DMS153 treated with DMSO at 0.1 percent for 48 hours (cell line): Measurements from ENCODE around the gene CHEK2.
"Not testable (repeated sequence)": the region's sequence is repeated elsewhere in the genome, so short reads cannot be mapped to it uniquely, and the experiment has no call there.

Source experiments
- DNase-seq: peaks from one replicate; lab custom pipeline; 2025; ENCODE audit not compliant: unreplicated experiment; lab: John Stamatoyannopoulos, UW

Gene CHEK2

DNA sequence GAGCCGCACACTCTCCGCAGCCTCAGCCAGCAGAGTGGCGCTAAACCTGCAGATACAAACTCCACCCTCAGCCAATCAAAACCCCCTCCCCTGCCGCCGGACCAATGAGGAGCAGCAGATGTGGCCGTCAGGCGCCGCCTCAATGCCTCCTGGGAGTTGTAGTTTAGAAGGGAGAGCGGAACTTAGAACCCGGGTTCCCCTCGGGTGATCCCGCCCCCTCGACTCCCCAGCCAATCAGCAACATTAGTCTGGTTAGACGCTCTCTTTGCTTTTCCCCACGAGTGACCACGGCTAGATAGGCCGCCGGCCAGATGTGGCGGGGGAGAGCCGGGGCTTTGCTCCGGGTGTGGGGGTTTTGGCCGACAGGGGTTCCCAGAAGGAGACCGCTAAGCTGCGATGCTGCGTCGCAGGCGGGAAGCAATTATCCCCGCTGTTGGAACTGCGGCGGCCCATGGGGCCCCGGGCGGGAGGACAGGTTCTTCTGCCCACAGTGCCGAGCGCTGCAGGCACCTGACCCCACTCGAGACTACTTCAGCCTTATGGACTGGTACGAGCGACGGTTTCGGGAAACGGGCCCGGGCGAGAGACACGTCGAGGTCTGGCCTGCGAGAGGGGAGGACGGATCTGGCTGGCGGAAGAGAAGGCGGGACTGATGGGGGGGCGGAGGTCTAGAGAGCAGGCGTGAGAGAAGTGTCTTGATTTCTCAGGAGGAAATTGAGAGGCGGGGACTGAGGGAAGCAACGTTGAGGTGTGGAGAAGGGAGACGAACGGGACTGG, at the start of gene CHEK2, which contains the start of gene HSCB:
Gene CHEK2, minus strand, starts transcription at position 36 of the 777 bp plus-strand sequence. CDS start 7,099 bp downstream, outside the sequence.
Gene HSCB, plus strand, starts transcription at position 255 of the 777 bp plus-strand sequence. Its CDS starts 57 bp downstream, at position 312.
- peak; percentile 97 for DNase-seq

DNA sequence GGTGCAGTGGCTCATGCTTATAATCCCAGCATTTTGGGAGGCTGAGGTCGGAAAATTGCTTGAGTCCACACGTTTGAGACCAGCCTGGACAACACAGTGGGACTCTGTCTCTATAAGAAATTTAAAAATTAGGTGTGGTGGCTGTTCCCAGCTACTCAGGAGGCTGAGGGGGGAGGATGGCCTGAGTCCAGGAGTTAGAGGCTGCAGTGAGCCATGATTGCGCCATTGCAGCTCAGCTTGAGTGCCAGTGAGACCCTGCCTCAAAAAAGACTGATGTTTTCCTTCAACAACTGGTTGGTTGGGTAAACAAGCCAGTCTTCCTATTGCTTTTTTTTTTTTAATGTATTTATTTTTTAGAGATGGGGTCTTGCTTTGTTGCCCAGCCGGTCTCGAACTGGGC, 49.5 kb upstream of the CHEK2 start:
- no peak for DNase-seq

DNA sequence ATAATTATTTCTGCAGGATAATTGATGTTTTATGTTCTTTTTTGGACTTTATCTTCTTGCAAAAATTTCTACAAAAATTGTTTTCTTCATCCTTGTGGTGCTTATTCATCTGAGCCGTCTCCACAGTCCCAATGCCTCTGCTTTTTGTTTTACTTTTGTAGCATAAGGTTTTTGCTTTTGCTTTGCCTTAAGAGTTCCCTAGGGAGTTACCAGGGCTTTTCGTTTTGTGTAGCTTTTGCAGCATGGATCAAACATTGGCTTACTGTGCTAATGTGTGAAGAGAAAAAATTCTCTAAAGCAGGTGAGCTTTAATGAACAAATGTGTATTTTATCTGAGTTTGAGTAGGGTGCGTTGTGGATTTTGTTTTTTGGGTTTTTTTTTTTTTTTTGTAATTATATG, 47.0 kb upstream of the CHEK2 start:
- no peak for DNase-seq

DNA sequence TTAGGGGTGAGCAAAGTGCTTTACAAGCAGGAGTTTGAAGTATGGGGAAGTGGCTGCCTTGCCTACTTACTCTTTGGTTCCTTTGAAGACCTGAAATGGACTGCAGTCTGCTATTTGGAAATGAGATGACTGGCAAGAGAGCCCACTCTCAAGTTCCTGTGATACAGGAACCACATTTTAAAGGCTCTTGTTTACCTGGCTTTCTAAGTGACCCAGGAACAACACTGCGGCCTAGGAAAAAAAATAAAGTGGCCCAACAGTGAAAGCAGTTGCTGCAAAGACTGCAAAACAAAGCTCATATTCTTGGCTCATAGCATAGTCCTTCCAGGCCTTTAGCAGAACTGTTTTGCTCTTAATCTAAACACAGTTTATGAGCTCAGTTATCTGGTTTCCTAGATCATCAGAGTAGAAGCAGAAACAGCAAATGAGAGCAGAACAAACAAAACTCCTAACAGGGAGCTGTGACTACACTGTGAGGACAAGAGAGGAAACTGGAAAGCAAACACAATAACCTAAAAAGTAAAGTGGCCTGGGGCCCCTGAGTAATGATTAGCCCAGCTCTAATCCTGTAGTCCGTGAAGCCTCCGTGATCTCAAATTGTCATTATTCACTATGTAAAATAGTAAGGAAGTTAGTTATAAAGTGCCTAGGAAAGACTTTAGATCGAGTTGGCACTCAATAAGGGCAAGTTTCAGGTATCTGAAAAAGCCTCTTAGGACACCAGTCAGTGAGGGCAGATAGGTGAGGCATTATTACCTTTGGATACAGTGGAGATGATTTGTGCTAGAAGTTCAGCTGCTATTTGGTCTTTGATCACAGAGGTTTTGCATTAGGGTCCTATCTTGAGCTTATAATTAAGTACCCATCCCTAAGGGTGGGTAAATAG, 42.4 kb upstream of the CHEK2 start:
- peak; percentile 92 for DNase-seq

DNA sequence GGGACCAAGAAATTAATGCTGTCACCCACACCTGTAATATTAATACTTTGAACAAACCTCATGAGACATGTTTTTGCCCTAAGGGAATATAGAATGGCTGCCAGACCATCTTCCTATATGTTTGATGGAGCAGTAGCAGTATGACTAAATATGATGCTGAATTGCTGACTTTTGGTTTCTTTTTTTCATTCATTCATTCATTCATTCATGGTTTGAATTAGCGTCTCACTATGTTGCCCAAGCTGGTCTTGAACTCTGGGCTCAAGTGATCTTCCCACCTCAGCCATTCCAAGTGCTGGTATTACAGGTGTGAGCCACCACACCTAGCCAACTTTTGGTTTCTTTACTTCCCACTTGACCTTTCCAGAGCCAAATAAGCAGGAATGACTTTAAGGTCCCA, 38.7 kb upstream of the CHEK2 start:
- DNase-seq, result no peak

DNA sequence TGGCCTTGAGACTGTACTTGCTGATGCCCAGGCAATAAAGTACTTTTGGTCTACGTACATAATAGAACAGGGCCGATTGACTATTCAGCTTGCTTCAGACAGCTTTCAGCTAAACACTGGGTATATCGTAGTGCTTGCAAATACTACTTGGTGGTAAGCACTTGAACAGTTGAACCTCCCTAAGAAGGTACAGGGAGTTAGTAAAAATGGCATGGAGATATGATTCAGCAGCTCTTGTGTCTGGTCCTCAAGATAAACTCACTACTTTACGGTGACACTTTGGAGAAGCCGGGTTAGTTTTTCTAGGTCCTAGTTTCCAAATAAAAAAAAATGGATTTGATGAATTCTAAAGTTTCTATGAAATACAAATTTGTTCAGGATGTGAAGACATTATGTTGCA, 38.2 kb upstream of the CHEK2 start:
- DNase-seq, result no peak

DNA sequence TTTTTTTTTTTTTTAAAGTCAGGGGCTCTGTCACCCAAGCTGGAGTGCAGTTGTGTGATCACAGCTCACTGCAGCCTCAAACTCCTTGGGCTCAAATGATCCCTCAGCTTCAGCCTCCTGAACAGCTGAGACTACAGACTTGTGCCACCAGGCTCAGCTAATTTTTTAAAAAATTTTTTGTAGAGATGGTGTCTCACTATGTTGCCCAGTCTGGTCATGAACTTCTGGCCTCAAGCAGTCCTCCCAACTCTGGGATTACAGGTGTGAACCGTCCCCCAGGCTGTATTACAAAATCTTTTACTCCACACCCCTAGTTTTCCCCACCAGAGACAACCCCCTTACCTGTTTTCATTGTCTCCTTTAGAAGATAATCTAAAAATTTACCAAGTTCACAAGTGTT, 32.8 kb upstream of the CHEK2 start:
- no peak for DNase-seq

DNA sequence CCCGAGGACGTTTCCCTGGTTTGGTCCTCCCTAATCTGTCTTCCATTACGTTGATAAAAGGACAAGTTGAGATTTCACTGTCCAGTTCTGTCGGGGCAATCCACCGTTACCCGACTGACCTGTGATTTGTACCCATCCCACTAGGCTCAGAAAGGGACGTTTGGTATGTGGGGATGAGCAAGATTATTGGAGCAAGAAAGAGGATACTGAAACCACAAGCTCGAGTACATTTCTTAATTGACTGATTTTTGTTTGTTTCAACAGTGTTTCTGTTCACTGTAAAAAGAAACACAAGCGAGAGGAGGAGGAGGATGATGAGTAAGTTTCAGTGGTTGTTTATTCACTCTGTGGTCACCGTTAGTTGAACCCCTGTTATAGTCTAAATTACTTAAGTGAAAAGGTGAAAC, 31.8 kb upstream of the CHEK2 start:
- no peak for DNase-seq

DNA sequence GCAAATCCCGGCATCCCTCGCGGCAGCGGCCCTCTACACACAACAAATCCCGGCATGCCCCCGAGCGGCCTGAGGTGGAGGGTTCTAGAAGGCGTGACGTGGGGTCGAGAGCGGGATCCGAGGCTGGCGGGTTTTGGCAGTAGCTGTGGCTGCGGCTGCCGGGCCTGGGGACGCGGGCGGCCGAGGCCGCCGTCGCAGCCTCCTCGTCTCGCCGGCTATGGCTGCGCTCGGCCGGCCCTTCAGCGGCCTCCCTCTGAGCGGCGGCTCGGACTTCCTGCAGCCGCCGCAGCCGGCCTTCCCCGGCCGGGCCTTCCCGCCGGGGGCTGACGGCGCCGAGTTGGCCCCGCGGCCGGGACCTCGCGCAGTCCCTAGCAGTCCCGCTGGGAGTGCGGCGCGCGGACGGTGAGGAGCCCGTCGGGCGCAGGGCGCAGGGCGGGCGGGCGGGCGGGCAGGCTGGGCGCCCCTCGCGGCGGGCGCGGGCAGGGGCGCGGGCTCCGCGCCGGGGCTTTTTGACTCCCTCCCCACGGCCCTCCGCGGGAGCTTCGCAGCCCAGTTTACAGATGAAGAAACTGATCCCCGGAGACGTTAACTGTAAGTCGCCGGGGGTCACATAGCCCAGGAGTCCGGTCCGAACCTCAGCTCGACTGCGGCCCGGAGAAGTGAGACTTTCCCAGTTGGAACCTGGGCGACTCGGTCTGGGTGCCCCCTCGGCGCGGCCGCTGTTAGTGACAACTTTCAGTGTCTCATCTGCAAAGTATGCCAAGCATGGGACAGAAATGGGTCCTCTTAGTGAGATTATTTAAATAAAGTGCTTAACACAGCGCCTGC, 31.2 kb upstream of the CHEK2 start, which contains the start of gene CCDC117:
Gene CCDC117, plus strand, starts transcription at position 63 of the 828 bp plus-strand sequence. Its CDS starts 155 bp downstream, at position 218.
- DNase-seq, result peak; percentile 88

DNA sequence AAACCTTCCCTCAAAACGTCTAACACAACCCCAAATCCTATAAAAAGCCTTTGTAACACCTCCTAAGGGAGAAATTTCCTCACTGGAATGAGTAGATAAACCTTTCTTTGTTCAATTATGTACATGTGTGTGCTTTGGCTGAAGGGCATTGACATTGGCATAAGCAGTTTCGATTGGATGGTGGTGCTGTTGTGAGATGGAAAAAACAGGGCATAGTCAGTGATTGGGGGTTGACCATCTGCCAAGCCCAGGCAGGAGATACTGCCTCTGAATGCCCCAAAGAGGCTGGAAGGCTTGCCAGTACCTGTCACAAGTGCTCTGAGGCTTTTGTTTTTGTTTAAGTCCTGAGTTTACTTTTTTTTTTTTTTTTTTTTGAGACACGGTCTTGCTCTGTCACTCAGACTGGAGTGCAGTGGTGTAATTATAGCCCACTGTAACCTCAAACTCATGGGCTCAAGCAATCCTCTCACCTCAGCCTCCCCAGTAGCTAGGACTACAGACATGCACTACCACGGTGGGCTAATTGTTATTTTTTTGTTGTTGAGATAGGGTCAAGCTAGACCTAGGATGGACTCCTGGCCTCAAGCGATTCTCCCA, 29.7 kb upstream of the CHEK2 start:
- DNase-seq, result peak; percentile 91

DNA sequence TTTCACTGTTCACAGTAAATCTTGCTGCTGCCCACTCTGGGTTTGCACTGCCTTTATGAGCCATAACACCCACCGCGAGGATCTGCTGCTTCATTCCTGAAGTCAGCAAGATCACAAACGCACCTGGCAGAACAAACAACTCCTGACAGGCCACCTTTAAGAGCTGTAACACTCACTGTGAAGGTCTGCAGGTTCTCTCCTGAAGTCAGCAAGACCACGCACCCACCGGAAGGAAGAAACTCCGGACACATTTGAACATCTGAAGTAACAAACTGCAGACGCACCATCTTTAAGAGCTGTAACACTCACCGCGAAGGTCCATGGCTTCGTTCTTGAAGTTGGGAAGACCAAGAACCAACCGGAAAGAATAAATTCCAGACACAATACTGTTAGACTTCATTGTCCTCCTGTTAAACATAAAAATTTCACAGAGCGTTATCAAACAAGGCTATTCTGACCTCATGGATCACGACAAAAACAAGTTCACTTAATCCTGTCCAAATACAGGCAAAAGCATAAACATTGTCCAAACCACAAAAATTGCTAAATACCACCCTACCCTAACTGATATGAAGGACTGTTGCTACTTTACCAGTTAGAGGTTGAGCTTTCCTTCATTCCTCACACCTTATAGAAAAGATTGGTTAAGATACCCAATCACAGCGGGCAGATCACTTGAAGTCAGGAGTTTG, 27.9 kb upstream of the CHEK2 start:
- DNase-seq, result no peak

DNA sequence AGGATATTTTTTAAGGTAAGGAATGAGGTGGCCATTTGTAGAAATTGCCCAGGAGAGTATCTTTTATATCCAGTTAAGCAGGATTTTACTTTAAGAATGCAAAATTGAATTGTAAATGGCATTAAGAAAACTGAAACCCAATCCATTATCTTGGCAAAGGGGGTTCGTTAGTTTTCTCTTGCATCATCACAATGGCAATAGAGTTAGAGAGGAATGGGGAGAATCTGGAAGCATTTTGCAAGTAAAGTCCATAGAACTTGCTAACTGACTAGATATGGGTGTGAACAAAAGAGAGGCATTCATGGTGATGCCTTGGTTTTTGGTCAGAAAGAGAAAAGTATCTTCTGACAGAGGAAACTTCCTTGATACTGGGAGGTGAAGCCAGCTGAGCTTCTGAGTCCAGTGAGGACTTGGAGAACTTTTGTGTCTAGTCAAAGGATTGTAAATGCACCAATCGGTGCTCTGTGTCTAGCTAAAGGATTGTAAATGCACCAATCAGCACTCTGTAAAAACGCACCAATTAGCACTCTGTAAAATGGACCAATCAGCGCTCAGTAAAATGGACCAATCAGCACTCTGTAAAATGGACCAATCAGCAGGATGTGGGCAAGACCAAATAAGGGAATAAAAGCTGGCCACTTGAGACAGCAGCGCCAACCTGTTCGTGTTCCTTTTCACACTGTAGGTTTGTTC, 27.2 kb upstream of the CHEK2 start:
- DNase-seq, result no peak

DNA sequence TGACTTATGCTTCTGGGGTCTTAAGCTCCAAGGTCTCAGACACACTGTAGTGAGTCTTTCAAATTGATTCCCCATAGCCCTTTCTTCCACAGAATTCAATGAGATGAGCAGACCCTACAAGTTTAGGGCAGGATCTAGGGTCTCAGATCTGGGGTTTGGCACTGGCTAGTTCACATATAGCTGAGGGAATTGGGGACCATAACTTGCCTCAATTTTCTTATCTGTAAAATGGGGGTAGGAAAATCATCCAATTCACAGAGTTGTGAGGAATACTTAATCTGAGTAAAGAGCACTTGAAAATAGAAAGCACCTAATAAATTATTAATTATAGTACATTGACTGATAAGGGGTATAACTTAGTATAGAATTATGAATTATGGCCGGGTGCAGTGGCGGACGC, 25.0 kb upstream of the CHEK2 start:
- no peak for DNase-seq

DNA sequence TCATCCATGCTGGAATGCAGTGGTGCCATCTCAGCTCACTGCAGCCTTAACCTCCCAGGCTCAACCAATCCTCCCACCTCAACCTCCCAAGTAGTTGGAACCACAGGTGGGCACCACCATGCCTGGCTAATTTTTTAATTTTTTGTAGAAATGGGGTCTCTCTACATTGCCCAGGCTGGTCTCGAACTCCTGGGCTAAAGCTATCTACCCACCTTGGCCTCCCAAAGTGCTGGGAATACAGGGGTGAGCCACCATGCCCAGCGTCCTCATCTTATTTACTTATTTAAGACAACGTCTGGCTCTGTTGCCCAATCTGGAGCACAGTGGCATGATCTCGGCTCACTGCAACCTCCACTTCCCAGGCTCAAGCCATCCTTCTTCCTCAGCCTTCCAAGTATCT, 20.4 kb upstream of the CHEK2 start:
- DNase-seq, result not testable (repeated sequence)

DNA sequence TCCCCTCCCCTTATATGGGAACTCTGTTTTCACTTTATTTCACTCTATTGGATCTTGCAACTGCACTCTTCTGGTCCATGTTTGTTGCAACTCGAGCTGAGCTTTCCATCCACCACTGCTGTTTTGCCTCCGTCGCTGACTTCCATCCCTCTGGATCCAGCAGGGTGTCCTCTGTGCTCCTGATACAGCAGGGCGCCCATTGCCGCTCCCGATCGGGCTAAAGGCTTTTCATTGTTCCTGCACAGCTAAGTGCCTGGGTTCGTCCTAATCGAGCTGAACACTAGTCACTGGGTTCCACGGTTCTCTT, 19.8 kb upstream of the CHEK2 start:
- DNase-seq, result no peak

DNA sequence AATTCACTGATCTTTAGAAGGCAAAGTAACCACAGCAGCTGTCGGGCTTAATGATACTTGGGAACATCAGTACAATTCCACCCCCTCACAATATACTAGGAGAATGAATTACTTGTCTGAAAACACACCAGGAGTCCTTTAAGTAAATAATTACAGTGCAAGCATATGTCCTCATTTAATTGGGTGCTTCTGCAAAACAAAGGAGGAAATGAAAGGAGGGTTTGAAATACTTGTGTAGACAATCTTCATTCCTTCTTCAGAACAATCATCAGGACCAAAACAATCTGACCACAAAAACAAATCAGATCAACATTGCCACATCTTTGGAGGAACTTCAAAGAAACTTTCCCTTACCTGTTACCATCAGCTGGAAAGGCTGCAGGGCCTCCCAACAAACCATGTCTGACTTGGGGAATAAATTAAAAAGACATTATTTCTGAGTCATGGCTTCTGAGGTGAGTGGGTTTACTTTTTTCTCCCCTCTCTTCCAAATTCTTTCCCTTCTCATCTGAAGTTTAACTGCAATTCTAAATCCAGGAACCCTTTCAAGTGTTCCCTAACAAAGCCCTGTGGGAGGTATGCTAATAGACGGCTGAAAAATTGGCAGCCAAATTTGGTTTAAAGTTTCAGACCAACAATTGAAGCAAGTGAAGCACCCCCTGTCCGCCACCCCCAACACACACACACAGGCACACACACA, 18.4 kb upstream of the CHEK2 start:
- DNase-seq, result no peak

DNA sequence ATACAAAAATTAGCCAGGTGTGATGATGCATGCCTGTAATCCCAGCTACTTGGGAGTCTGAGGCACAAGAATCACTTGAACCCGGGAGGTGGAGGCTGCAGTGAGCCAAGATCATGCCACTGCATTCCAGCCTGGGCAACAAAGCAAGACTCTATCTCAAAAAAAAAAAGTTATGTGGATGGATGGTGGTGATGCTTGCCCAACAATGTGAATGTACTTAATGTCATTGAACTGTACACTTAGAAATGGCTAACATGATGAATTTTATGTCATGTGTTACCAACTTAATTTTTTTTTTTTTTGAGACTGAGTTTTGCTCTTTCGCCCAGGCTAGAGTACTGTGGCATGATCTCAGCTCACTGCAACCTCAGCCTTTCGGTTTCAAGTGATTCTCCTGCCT, 12.9 kb upstream of the CHEK2 start:
- not testable (repeated sequence) for DNase-seq

DNA sequence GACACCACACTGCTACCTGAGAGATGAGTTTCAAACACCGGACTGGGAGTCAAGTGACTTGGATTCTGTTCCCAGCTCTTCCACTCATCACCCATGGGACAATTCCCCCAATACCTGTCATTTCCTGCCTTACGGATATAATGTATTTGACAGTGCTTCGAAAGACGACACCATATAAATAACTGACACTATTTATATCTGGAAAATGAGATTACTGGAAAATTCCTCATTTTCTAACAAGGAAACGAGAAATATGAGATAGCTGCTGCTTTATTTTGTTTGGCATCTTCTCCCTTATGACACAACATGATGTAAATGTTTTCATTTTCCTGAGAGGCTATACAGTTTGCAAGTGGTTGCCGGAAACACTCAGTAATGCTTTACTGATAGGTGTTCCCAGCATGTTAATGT, 8.9 kb upstream of the CHEK2 start:
- DNase-seq, result no peak

DNA sequence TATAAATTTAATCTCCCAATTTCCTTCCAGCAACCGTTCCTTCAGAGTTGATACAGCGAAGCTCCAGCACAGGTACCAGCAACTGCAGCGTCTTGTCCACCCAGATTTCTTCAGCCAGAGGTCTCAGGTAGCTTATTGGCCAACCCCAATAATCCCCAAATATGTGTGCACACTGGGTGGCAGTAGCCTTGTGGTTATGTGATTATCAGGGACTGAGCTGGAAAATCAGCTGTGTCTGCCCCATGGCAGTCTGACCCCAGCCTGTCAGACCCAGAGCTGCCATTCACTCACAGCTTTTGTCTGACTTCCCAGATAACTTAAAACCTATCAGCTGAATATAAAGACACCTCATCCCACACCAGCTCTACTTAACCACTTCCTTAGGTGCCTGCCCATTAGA, 2.2 kb upstream of the CHEK2 start:
- DNase-seq, result no peak
